Cardiac fibroblast (primary cell): Measurements from ENCODE around the gene CCNL1.
A peak's percentile ranks its signal among the peaks of the same experiment; 100 is the strongest.
"Not testable (repeated sequence)": the region's sequence is repeated elsewhere in the genome, so short reads cannot be mapped to it uniquely, and the experiment has no call there.

Experiments
- DNase-seq, 2 donors: peaks; one replicate each; pipeline versions ENCODE4 v3.0.0 to v3.0.0-alpha.2; 2010; ENCODE audit warnings: low read depth in 2 of 2
- H3K4me3 ChIP-seq, 2 donors: replicated peaks in 1 of 2; 1 replicate in 1 of 2; 2 replicates in 1 of 2; pipeline ENCODE4 v1.5.1; 2011; ENCODE audit warnings: low read depth in 2 of 2, low read length in 2 of 2, mild to moderate bottlenecking in 2 of 2, moderate library complexity in 1 of 2
- CTCF ChIP-seq: IDR thresholded peaks from one replicate; pipeline ENCODE4 v1.5.1; 2011; ENCODE audit warnings: low read depth, mild to moderate bottlenecking, low read length, inconsistent platforms

Gene CCNL1

GRCh38 chr3:157190380-157190872, 30.5 kb upstream of the CCNL1 start:
- no peak overlapping the region for H3K4me3 ChIP-seq
- TF ChIP-seq CTCF = no peak
- peak in 1 of 2 donors; percentile 14 for DNase-seq

- no peak for TF ChIP-seq CTCF
- DNase-seq = no peak
- H3K4me3 ChIP-seq = no peak overlapping the region
These were observed 28.4 kb upstream of the CCNL1 start for GRCh38 chr3:157188391-157188790.

GRCh38 chr3:157182879-157183278, 22.9 kb upstream of the CCNL1 start:
- peak; percentile 6 for TF ChIP-seq CTCF

GRCh38 chr3:157180262-157180661, 20.3 kb upstream of the CCNL1 start:
- no peak overlapping the region for H3K4me3 ChIP-seq
- TF ChIP-seq CTCF = no peak
- DNase-seq = no peak

More at GRCh38 chr3:157182879-157183278, 22.9 kb upstream of the CCNL1 start:
- no peak overlapping the region for H3K4me3 ChIP-seq
- no peak for DNase-seq

- no peak overlapping the region for H3K4me3 ChIP-seq
- TF ChIP-seq CTCF = no peak
These were observed 19.4 kb upstream of the CCNL1 start for GRCh38 chr3:157179365-157179803.

GRCh38 chr3:157178503-157179364, 18.8 kb upstream of the CCNL1 start:
- not testable (repeated sequence) for DNase-seq, H3K4me3 ChIP-seq

More at GRCh38 chr3:157179365-157179803, 19.4 kb upstream of the CCNL1 start:
- no peak for DNase-seq

GRCh38 chr3:157177801-157178453, 18.0 kb upstream of the CCNL1 start:
- DNase-seq, H3K4me3 ChIP-seq: not testable (repeated sequence)
